ENCODE data around the gene ZDHHC20.

The ZDHHC20 gene, protein sequence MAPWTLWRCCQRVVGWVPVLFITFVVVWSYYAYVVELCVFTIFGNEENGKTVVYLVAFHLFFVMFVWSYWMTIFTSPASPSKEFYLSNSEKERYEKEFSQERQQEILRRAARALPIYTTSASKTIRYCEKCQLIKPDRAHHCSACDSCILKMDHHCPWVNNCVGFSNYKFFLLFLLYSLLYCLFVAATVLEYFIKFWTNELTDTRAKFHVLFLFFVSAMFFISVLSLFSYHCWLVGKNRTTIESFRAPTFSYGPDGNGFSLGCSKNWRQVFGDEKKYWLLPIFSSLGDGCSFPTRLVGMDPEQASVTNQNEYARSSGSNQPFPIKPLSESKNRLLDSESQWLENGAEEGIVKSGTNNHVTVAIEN

DNA sequence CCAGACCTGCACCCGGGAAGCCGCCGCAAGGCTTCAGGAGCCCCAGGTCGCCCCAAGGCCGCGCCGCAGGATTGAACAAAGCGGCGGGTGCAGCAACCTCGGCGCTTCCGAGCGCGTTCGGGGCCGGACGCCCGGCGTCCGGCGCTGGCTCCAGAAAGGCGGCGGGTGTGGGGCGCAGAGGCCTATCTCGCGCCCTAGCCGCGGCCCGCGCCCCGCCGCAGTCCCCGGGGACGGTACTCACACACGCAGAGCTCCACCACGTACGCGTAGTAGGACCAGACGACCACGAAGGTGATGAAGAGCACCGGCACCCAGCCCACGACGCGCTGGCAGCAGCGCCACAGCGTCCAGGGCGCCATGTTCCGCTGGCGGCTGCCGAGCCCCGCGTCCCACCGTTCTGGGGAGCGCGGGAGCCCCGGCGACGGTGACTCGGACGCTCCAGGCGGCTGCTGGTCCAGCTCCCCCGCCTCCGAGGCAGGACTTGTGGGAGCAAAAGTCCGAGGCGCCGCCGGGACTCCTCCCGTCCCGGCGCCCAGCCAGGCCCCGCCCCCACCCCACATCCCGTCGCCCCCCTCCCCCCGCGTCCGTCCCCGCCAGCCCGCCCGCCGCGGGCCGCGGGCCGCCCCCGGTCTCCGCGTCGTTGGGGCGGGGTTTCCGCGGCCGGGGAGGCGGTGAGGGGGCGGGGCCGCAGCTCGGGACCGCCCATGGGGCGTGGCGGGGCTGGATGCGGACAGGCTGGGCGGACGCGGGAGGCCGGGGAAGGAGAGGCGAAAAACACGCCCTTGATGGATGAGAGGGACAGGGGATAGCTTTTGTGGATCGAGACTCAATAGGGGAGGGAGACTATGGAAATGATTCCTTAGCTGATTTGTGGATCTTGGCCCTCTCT lies at the start of gene ZDHHC20:
ZDHHC20 (minus strand) TSS at position 491 of the 889 bp plus-strand sequence; CDS start at position 359, 132 bp downstream.
- DNase-seq, result peak; percentile 92

DNA sequence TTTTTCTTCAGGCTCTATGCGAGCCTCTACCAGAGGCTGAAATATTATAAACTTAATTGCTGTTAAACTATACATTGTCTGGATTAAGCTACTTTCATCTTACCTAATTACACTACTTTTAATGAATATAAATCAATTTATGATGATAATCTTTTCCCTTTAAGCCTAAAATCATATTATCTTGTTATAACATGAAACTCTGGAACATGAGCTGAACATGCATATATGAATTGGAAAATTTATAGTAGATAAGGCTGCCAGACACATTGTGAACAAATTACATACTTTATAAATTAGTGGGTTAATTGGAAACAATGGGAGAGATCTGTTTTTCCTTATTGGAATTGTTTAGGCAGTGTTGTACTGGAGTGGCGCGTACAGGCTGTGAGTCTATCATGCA lies 45.3 kb upstream of the ZDHHC20 start:
- no peak for DNase-seq

DNA sequence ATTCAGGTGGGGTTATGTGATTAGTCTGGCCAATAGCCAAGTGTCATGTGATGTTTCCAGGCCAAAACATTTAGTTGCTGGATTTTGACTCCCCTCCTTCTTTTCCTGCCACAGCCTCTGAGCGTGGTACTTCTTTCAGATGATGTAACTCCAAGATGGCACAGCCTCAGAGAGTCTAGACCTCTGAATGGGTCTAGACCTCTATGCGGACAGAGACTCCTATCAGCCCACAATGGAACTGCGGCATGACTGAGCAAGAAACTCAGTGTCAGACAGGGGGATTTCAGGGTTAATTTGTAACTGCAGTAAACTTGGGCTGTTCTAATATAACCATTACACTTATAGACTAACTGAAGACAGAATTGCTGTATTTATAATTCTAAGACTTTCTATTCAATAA lies 42.6 kb upstream of the ZDHHC20 start:
- no peak for DNase-seq

DNA sequence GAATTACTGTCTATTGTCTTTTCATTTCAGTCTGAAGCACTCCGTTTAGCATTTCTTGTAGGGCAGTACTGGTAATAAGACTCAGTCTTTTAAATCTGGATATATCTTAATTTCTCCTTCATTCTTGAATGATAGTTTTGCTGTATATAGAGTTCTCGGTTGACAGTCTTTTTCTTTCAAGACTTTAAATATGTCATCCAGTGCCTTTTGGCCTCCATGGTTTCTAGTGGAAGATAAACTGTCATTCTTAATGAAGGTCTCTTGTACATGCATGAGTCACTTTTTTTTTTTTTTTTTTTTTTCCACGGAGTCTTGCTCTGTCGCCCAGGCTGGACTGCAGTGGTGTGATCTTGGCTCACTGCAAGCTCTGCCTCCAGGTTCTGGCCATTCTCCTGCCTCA lies 27.2 kb upstream of the ZDHHC20 start:
- DNase-seq, result no peak

DNA sequence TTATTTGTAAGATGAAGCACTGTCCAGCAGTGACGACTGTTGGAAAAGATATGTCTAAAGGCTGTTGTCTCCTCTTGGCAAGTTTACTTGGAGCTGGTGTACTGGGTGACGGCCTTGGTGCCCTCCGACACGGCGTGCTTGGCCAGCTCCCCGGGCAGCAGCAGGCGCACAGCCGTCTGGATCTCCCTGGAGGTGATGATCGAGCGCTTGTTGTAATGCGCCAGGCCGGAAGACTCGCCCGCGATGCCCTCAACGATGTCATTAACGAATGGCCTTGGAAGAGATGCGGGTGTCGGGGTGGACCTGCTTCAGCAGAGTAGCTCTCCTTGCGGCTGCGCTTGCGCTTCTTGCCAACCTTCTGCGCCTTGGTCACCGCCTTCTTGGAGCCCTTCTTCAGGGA lies 24.6 kb upstream of the ZDHHC20 start:
- DNase-seq, result no peak

DNA sequence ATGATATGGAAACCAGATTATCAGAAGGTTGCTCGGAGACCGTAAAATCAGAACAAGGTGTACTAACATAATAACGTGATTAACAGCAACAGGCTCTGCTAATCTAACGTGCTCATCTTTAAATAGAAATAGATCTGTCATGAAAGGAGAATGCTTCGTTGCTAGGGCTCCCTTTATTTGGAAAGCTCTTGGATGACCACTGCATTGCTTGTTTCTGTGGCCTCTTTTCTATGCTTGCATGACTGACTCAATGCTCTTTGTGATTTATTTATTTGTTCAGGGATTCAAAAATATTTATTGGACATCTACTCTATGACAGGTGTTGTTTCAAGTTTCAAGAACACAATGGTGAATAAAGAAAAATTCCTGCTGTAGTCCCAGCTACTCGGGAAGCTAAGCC lies 22.3 kb upstream of the ZDHHC20 start:
- DNase-seq, result no peak

DNA sequence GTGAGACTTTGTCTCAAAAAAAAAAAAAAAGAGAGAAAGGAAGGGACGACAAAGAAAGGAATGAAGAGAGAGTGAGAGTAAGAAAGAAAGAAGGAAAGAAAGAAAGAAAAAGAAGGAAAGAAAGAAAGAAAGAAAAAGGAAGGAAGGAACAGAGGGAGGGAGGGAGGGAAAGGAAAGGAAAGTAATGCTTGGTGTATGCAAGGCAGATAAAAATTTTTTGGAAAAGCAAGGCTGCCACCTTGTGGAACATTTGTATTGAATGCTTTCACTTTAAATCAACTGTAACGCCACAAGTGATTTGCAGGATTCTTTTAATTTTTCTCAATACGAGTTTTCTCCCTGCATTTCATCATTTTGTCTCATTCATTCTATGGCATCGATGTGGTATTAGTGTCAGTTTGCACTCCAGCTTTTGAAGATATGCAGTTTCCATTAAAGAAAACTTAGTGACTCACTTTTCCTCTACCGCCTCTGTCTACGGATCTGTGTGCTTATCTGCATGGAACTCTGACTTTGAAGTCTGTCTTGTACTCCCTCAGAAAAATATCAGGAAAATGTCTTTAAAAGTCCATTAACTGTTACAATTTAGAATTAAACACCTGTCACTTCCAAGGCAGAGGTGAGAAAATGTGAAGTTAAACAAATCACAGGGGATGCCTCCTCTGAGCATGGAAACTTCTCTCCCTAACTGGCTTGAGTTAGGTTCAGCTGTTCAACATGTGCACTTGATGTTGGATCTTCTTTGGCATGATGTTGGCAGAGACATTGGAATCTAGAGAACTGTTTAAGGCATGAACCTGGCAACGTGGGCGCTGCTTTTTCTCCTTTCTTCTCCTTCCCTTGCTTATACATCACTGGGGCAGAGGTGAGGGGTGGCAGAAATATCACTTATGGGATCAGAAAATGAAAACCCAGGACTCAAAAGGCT lies 20.0 kb upstream of the ZDHHC20 start:
- DNase-seq, result peak; percentile 77

DNA sequence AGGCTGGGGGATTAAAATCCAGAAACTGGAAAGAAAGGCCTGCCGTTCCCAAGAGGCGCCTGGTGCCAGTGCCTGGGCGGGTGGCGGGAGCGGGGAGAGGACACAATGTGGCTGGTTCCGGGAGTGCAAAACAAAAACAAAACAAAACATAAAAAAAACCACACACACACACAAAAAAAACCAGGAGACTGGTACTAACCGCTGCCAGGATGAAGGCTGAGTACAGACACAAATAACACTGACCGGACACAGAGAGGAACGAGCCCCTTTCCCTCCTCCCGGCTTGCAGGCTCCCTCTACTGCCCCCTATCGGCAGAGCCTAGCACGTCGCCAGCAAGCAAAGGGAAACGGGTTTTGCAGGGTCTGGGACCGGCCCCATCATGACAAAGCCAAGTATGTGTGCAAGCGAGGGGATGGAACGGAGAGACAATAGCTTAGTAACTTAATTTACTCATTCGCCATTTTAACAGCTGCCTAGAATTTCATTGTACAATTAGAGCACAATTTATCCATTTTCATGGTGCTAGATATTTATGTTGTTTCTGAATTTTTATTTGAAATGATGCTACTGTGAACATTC lies 17.9 kb upstream of the ZDHHC20 start:
- DNase-seq, result peak; percentile 82

DNA sequence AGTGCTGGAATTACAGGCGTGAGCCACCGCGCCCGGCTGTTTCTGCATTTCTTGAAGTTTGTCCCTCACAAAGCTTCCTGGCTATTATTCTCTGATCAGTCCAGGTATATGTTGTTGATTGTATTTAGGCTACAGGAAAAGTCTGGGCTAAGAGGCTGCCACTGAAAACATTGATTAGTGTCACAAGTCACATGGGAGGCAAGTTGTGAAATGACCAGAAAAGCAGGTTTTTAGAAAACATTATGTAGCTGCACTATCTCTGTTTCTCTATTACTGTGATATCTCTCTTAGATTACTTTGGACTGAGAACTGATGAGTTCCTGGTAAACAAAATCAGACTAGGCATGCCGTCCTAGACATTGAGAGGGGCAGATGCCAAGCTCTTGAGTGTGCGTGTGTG lies 16.0 kb upstream of the ZDHHC20 start:
- no peak for DNase-seq

DNA sequence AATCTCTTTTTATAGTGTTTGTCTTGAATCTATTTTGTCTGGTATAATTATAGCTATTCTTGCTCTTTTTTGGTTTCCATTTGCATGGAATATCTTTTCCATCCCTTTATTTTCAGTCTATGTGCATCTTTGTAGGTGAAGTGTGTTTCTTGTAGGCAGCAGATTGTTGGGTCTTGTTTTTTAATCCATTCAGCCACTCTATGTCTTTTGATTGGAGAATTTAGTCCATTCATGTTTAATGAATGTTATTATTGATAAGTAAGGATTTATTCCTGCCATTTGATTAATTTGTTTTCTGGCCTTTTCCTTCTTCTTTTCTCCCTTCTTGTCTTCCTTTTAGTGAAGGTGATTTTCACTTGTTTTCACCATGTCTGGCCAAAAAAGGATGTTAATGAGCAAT lies 11.7 kb upstream of the ZDHHC20 start:
- DNase-seq, result no peak

DNA sequence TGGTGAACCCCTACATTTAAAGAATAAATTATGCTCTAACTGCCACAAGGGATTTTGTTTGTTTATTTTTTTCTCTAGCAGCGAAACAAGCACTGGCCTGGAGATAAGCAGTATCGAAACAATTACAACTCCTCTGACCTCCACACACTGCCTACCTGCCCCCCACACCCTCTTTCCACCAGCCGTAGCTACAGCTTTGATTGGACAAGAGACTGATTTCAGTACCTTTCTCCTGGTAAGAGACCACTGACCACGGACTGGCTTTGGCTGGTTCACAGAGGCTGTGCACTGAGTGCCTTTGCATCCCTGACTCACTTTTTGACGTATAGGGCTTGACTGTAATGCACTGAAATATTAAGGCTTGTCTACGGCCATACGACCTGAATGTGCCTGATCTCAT lies 7.4 kb upstream of the ZDHHC20 start:
- no peak for DNase-seq

DNA sequence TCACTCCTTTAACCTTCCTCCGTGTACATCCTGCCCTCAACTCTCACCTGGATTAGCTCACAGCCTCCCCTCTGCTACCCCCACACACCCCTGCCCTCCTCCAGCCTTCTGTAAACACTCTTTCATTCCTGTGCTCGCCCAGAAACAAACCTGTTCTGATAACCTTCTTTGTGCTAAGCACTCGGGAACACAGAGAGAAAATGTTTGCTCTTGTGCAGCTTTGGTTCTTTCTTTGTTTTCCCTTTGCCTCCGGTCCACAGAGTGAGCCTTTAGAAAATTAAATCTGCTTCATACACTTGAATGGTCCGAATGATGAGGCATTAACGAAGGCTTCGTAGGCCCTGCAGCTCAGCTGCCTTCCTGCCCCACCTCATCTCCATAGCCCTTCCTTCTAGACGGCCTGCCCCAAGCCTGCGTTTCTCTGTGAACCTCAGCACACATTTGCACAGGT lies 6.6 kb upstream of the ZDHHC20 start:
- DNase-seq, result no peak

DNA sequence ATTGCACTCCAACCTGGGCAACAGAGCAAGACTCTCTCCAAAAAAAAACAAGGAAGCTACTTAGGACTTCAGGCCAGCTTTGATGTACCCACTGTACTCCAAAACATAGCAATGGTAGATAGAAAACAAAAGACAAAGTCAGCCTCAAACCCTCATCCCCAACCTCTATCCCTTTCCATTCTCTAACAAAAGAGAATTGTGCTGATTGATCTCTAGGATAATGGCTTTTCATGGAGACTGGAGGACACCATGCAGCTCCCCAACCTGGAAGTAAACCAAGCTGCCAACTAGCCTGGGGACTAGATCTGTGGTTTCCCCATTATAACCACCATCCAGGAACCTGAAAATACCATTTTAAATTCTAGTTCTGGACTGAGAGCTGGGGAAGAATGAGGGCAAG lies 4.3 kb upstream of the ZDHHC20 start:
- DNase-seq, result no peak

DNA sequence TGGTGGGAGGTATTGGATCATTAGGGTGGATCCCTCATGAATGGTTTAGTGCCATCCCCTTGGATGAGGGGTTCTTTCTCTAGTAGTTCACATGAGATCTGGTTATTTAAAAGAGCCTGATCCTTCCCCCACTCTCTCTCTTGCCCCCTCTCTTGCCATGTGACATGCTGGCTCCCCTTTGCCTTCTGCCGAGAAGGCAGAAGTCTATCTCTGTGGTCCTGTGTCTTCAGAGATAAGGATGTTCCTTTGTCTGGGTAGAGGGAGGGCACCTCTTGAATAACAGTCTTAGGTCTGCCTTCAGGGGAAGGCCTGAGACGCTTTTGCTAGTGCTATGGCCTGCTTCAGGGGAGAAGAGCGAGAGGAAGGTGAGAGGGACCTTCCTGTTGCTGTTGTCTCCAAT lies 2.0 kb upstream of the ZDHHC20 start:
- DNase-seq, result no peak

DNA sequence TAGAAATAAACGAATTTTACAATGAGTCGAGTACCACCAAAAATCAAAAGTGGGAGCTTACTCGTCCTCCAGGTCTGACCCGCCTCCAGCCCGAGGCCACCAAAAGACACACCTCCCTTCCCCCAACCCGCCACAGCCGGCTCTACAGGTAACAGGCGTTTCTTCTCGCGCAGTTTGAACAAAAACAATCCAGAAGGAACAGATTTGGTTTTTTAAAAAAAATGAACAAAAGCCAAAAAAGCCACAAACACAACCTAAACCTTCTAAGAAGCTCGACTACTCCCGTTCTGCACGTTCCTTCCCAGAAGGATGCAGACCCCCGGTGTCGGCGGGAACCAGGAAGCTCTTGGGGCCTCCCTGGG lies 671 bp downstream of the ZDHHC20 start:
- DNase-seq, result peak; percentile 51

DNA sequence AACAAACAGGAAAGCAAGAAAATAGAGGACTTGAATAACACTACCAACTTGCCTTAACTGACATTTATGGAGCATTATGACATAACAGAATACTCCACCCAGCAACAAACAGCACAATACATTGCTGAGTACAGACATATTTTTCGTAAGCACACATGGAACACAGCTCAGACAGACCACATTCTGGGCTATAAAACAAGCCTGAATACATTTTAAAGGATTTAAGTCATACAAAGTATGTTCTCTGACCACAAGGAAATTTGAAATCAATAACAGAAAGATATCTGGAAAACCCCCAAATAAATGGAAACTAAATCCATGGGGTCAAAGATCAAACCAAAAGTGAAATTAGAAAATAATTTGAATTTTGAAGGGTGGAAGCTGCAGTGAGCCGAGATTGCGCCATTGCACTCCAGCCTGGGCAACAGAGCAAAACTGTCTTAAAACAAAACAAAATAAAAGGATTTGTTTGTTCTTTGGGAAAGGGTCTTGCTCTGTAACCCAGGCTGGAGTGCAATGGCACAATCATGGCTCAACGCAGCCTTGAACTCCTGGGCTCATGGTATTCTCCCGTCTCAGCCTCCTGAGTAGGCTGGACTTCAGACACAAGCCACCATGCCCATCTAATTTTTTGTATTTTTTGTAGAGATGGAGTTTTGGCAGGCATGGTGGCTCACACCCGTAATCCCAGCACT lies 5.6 kb downstream of the ZDHHC20 start:
- DNase-seq, result no peak

DNA sequence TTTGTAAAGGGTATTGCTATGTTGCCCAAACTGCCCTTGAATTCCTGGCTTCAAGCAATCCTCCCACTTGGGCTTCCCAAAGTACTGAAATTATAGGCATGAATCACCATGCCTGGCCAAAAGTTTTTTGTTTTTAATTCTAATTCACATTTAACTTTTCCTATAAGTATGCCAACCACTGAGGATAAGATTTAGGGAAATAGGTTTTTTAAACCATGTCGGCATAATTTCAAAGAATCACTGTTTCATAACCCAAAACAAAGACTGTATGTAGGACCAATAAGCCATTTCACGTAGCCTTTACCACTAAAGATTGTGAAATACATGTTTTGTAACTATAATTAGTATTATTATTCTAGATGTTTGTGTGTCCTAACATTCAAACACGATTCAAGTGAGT lies 8.2 kb downstream of the ZDHHC20 start:
- DNase-seq, result no peak

DNA sequence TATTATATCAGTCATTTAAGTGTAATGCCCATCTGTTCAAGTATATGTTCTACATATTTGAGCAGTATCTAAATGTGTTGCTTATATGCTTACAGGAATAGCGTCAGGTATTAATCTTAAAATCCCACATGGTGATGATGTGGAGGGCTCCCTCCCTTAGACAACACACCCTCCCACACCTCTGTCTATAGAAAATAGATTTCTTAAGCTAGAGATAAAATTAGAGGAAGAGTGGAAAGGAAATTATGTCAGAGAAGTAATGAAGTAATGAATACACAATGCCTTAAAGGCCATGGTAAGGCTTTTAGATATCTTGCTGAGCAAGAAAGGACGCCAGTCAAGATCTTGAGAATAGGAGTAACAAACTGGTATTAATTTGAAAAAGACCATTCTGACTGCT lies 12.4 kb downstream of the ZDHHC20 start:
- no peak for DNase-seq

DNA sequence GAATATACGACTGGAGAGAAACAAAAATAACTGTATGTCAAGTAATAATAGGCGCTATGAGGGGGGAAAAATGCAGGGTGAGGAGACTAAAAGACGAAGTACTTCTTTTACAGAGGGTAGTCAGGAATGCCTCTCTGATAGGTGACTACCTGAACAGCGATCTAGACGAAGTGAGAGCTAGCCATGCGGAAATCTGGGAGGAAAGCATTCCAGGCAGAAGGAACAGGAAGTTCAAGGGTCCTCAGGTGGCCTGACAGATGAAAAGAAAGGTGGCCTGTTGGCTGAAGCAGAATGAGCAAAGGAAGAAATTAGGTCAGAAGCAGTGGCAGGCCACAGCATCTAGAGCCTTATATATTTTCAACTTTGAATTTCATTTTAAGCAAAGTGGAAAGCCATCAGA lies 13.3 kb downstream of the ZDHHC20 start:
- DNase-seq, result no peak

DNA sequence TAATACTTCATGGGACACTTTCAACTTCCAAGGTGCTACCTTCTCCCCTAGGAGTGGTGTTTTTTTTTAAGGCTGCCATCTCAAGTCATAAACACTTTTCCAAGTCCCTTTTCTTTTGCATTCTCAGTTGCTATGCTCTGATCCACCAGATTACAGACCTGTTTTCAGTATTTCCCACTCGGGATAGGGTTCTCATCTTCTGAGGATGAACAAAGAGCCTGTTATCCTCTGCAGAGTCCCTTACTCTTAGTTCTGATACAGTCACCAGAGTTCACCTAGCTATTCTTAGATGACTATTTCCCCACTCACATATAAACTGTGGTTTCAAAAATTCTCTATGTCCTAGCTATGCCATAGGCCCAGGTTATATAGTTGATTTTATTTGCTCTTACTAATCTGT lies 15.9 kb downstream of the ZDHHC20 start:
- no peak for DNase-seq

DNA sequence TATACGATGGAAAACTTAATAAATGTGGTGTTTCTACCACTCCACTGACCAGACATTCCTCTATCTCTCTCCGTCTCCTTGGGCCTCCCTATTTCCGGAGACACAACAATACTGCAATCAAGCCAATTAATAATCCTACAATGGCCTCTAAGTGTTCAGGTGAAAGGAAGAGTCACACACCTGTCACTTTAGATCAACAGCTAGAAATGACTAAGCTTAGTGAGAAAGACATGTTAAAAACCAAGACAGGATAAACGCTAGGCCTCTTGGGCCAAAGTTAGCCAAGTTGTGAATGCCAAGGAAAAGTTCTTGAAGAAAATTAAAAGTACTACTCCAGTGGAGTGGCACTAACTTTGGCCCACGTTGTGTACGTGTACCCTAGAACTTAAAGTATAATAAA lies 22.5 kb downstream of the ZDHHC20 start:
- DNase-seq, result no peak

DNA sequence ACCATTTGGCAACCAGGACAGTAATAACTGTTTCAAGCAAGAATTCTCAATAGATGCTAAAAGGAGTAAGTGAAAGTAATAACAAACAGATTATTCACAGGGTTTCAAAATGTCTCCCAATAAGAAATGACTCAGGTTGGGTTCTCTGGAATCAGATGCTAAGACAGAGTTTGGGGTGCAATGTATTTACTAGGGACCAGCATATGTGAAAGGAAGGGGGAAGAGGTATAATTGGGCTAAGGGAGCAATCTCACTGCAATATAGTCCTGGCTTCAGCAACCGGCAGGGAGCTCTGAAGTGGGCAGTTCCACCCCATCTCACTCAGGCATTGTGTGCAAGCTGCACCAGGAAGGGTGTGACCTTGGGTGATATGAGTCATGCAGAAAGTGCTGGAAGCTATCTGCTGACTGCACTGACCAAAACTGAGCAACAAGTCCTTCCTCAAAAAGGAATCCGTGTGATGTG lies 23.4 kb downstream of the ZDHHC20 start:
- peak; percentile 58 for DNase-seq
